HCT116 (cell line): Measurements from ENCODE around the gene IL6ST. TPM values are rescaled to one million over a fixed set of nuclear protein-coding genes. Genes with fewer than 3 reads are reported as not detected.
A peak's percentile ranks its signal among the peaks of the same experiment; 100 is the strongest.

Source experiments
- ATAC-seq: fragments of 200-7000 bp; cut with Tn5 transposase; 2 replicates; pipeline ENCODE4 v1.9.1; 2020; ENCODE audit warnings: mild to moderate bottlenecking, moderate library complexity
- BruUV-seq: library from RNA; stranded (reverse); fragments of 400-500 nt; replicated peaks from 2 replicates; lab custom pipeline; 2021; lab: Mats Ljungman, UMichigan
- CTCF ChIA-PET: fragments of 300-600 bp; sonication (Branson Sonifier 250); formaldehyde crosslinking; loops from one replicate; lab custom pipeline; 2021; ENCODE audit warnings: antibody characterized with exemption; lab: Charles Lee
- POLR2A ChIA-PET: fragments of 300-600, 350-600 bp; sonication (Branson Sonifier 250); formaldehyde crosslinking; loops from one replicate; lab custom pipeline; 2021; ENCODE audit warnings: antibody characterized with exemption; lab: Charles Lee
- RAD21 ChIA-PET, 2 experiments: fragments of 300-600 bp; sonication (Branson Sonifier 250); formaldehyde crosslinking; loops; one replicate each; lab custom pipeline; 2023; ENCODE audit warnings: low total read pairs in 2 of 2; ENCODE audit not compliant: uncharacterized antibody in 2 of 2, unreplicated experiment in 2 of 2, low non-redundant PET in 1 of 2; lab: Charles Lee
- DNase-seq: peaks from one replicate; pipeline ENCODE4 v3.0.0-alpha.2; 2010; ENCODE audit warnings: low read depth, low spot score
- H2AFZ ChIP-seq: fragments of 200-600 bp; shearing (Covaris generic), sonication (generic); 2 replicates; pipeline ENCODE4 v1.6.1; 2017; ENCODE audit warnings: low read depth, mixed run types, mixed read lengths, antibody characterized with exemption, low read length; ENCODE audit not compliant: poor library complexity, severe bottlenecking
- H3K27ac ChIP-seq: 2 replicates; pipeline ENCODE4 v1.5.1; 2012; ENCODE audit warnings: low read depth, low read length
- H3K27me3 ChIP-seq: fragments of 200-600 bp; sonication (generic); 2 replicates; pipeline ENCODE4 v1.6.1; 2016; ENCODE audit warnings: mixed run types, low read length, mixed read lengths; ENCODE audit not compliant: insufficient read depth
- H3K36me3 ChIP-seq, 2 experiments: fragments of 200-500 bp in 1 of 2; fragments of 200-600 bp in 1 of 2; sonication (Bioruptor generic) in 1 of 2; sonication (generic) in 1 of 2; 2 replicates each; pipeline versions ENCODE4 v1.5.1 to v1.6.1; 2014 to 2016; ENCODE audit warnings: low read length in 2 of 2, inconsistent platforms in 1 of 2, mixed read lengths in 1 of 2, mixed run types in 1 of 2; ENCODE audit not compliant: insufficient read depth in 2 of 2, control insufficient read depth in 1 of 2
- H3K4me1 ChIP-seq, 2 experiments: fragments of 200-600 bp in 1 of 2; sonication (generic) in 1 of 2; 2 replicates each; pipeline versions ENCODE4 v1.5.1 to v1.6.1; 2012 to 2017; ENCODE audit warnings: low read length in 2 of 2, inconsistent platforms in 1 of 2, mild to moderate bottlenecking in 1 of 2, mixed read lengths in 1 of 2, mixed run types in 1 of 2, moderate library complexity in 1 of 2; ENCODE audit not compliant: insufficient read depth in 2 of 2, control insufficient read depth in 1 of 2
- H3K4me2 ChIP-seq: fragments of 200-600 bp; sonication (generic); 2 replicates; pipeline ENCODE4 v1.6.1; 2017; ENCODE audit warnings: mixed run types, low read length, mixed read lengths
- H3K4me3 ChIP-seq, 2 experiments: fragments of 200-600 bp in 1 of 2; sonication (generic) in 1 of 2; replicated peaks in 1 of 2; 2 replicates each; pipeline ENCODE4 v1.5.1; 2011 to 2016; ENCODE audit warnings: low read length in 2 of 2, control low read depth in 1 of 2, low read depth in 1 of 2, mild to moderate bottlenecking in 1 of 2, mixed read lengths in 1 of 2, mixed run types in 1 of 2
- H3K79me2 ChIP-seq: fragments of 200-600 bp; sonication (generic); 2 replicates; pipeline ENCODE4 v1.6.1; 2017; ENCODE audit warnings: mild to moderate bottlenecking, mixed run types, low read length, moderate library complexity, mixed read lengths; ENCODE audit not compliant: insufficient read depth
- H3K9ac ChIP-seq: fragments of 200-600 bp; sonication (generic); 2 replicates; pipeline ENCODE4 v1.6.1; 2016; ENCODE audit warnings: low read length, mixed read lengths
- H3K9me2 ChIP-seq: fragments of 200-600 bp; sonication (generic), shearing (Covaris generic); 2 replicates; pipeline ENCODE4 v1.6.1; 2017; ENCODE audit warnings: mixed run types, mild to moderate bottlenecking, moderate library complexity; ENCODE audit not compliant: insufficient read depth
- H3K9me3 ChIP-seq, 2 experiments: fragments of 200-500 bp in 1 of 2; fragments of 200-600 bp in 1 of 2; sonication (Bioruptor generic) in 1 of 2; sonication (generic) in 1 of 2; 2 replicates each; pipeline ENCODE4 v1.6.1; 2014 to 2017; ENCODE audit warnings: low read length in 2 of 2, mixed read lengths in 2 of 2, inconsistent platforms in 1 of 2, low read depth in 1 of 2, mild to moderate bottlenecking in 1 of 2, mixed run types in 1 of 2, moderate library complexity in 1 of 2; ENCODE audit not compliant: control insufficient read depth in 1 of 2, insufficient read depth in 1 of 2
- H4K20me1 ChIP-seq: fragments of 200-600 bp; sonication (generic), shearing (Covaris generic); 2 replicates; pipeline ENCODE4 v1.6.1; 2017; ENCODE audit warnings: mixed run types, mild to moderate bottlenecking, moderate library complexity; ENCODE audit not compliant: insufficient read depth
- CTCF ChIP-seq, 3 experiments: fragments of 200-600 bp in 1 of 3; sonication (generic) in 1 of 3; IDR thresholded peaks in 2 of 3; conservative IDR thresholded peaks in 1 of 3; 2 replicates each; pipeline ENCODE4 v1.5.1; 2012 to 2017; ENCODE audit warnings: low read depth in 2 of 3, low read length in 2 of 3, antibody characterized with exemption in 1 of 3, borderline replicate concordance in 1 of 3, control low read depth in 1 of 3, mild to moderate bottlenecking in 1 of 3, mixed read lengths in 1 of 3, mixed run types in 1 of 3, moderate library complexity in 1 of 3; ENCODE audit not compliant: insufficient read depth in 1 of 3
- POLR2AphosphoS5 ChIP-seq: IDR thresholded peaks from 2 replicates; pipeline ENCODE4 v1.6.1; 2011; ENCODE audit warnings: mild to moderate bottlenecking, low read depth, low read length, moderate library complexity
- RAD21 ChIP-seq: IDR thresholded peaks from 2 replicates; pipeline ENCODE4 v1.6.1; 2012; ENCODE audit warnings: low read depth, mild to moderate bottlenecking
- SIN3A ChIP-seq: IDR thresholded peaks from 2 replicates; pipeline ENCODE4 v1.6.1; 2012; ENCODE audit warnings: low read depth
- TCF7L2 ChIP-seq: IDR thresholded peaks from 2 replicates; pipeline ENCODE4 v1.7.0; 2011; ENCODE audit warnings: borderline replicate concordance, inconsistent platforms; ENCODE audit not compliant: insufficient read depth, insufficient read length; ENCODE audit errors: extremely low read depth
- YY1 ChIP-seq: IDR thresholded peaks from 2 replicates; pipeline ENCODE4 v1.6.1; 2011; ENCODE audit warnings: low read length, low read depth, moderate library complexity, mild to moderate bottlenecking; ENCODE audit not compliant: insufficient replicate concordance; ENCODE audit errors: extremely low read depth
- ZNF274 ChIP-seq: fragments of 200-500 bp; sonication (Bioruptor generic); IDR thresholded peaks from 2 replicates; pipeline ENCODE4 v1.6.1; 2014; ENCODE audit warnings: mild to moderate bottlenecking, low read depth, low read length, inconsistent platforms
- intact Hi-C: fragments of 100-400 bp; cut with micrococcal nuclease; formaldehyde crosslinking; loops from 2 replicates; pipeline ENCODE4 v1.10.0; 2022
- total RNA-seq: library from RNA; stranded (reverse); gene quantifications from one replicate; pipeline ENCODE4 v1.2.1, GENCODE V29; 2021; ENCODE audit not compliant: unreplicated experiment

IL6ST gene
- total RNA-seq, 1 experiment from 2014 or later = 26.5 TPM

GRCh38 chr5:55994998-55995914 lies 493 bp upstream of the IL6ST start (continued):
- TF ChIP-seq TCF7L2 (no peak), POLR2AphosphoS5 (peak; percentile 87), YY1 (no peak), RAD21 (no peak), ZNF274 (no peak)

- H3K36me3 ChIP-seq = no peaks in the 10 kb centered on the region
- CTCF ChIA-PET = interaction anchor here (0.9 kb wide), 1 partner anchor 11 kb away, joined by 3 read pairs; no protein-coding TSS in a partner anchor
- H4K20me1 ChIP-seq = no peaks in the 10 kb centered on the region
- peaks cover 33% of the 10 kb centered on the region for H3K79me2 ChIP-seq
- no peaks in the 10 kb centered on the region for H3K9me3 ChIP-seq
- peak overlapping the region; percentile 23 for H2AFZ ChIP-seq
- BruUV-seq = TSS peak; percentile 53
- intact Hi-C loops = loop anchor here (10.0 kb wide), 1 partner anchor 819 kb away; the partner anchor contains the start of gene CDC20B
- H3K4me1 ChIP-seq = peaks cover 5 to 31% of the 10 kb centered on the region in 2 experiments
- no peaks in the 10 kb centered on the region for H3K9me2 ChIP-seq
- H3K4me3 ChIP-seq = peak overlapping the region; percentile 79 to 80
- H3K27me3 ChIP-seq = no peaks in the 10 kb centered on the region
- peak overlapping the region; percentile 89; the same call in 1 of the 2 replicates for H3K27ac ChIP-seq
- no peak for DNase-seq
- TF ChIP-seq SIN3A (no peak), CTCF (IDR thresholded peaks at IDR 0.05 in 2 of 3, conservative IDR thresholded peaks at IDR 0.05 in 1 of 3; ENCODE audit: borderline replicate concordance in 1 of 3, insufficient read depth in 1 of 3, low read depth in 2 of 3, low read length in 2 of 3) (no peak)
- TF ChIP-seq, all 23 proteins: peak for 0
- no peak for ATAC-seq
- ChIA-PET RAD21 (no interaction called here), POLR2A (no interaction called here)
- H3K4me2 ChIP-seq = peak overlapping the region; percentile 94
- peak overlapping the region; percentile 85 for H3K9ac ChIP-seq
These were observed 850 bp downstream of the IL6ST start for GRCh38 chr5:55993731-55994494.
